Stimulated activated naive B cell treated with anti-CD40 and anti-IgM and Interleukin-4, amounts not matched to agents 10 μg/mL and 1 μg/mL and 100 μg/mL, for 72 hours (primary cell): ENCODE data around the gene GUCY1B1.

Experiments used
- ATAC-seq, 2 donors: fragments of 150-1000 bp; cut with Tn5 transposase; replicated peaks; 2 replicates each; pipeline ENCODE4 v1.10.0; 2021; ENCODE audit warnings: moderate library complexity in 1 of 2
- DNase-seq: peaks from one replicate; pipeline ENCODE4 v3.0.0; 2021
- H3K27ac Mint-ChIP-seq: one replicate; pipeline ENCODE4 v1.8.0; 2022; ENCODE audit warnings: mild to moderate bottlenecking, mixed read lengths
- H3K27me3 Mint-ChIP-seq, 2 donors: one replicate each; pipeline ENCODE4 v1.8.0; 2022; ENCODE audit warnings: mixed read lengths in 2 of 2
- H3K36me3 Mint-ChIP-seq, 2 donors: one replicate each; pipeline ENCODE4 v1.8.0; 2022; ENCODE audit warnings: mixed read lengths in 2 of 2, mild to moderate bottlenecking in 1 of 2
- H3K4me1 Mint-ChIP-seq, 2 donors: one replicate each; pipeline ENCODE4 v1.8.0; 2022; ENCODE audit warnings: mixed read lengths in 2 of 2, mild to moderate bottlenecking in 1 of 2
- H3K4me3 Mint-ChIP-seq, 2 donors: one replicate each; pipeline ENCODE4 v1.8.0; 2022; ENCODE audit warnings: mild to moderate bottlenecking in 2 of 2, mixed read lengths in 2 of 2, moderate library complexity in 1 of 2
- H3K9me3 Mint-ChIP-seq, 2 donors: one replicate each; pipeline ENCODE4 v1.8.0; 2022; ENCODE audit warnings: mixed read lengths in 2 of 2, mild to moderate bottlenecking in 1 of 2

Gene GUCY1B1

DNA sequence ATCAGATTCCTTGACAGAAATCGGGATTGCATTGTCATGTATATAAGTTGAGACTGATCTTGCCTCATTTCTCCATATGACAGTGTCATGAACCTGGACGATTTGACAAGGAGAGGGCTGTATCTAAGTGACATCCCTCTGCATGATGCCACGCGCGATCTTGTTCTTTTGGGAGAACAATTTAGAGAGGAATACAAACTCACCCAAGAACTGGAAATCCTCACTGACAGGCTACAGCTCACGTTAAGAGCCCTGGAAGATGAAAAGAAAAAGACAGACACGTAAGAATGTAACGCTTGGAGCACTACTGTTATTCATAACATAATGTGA, 40.9 kb downstream of the GUCY1B1 start:
- H3K36me3 Mint-ChIP-seq = no peaks in the 10 kb centered on the region
- ATAC-seq (no peak), DNase-seq (no peak)
- no peak overlapping the region for H3K27ac Mint-ChIP-seq
- H3K27me3 Mint-ChIP-seq = no peaks in the 10 kb centered on the region
- H3K9me3 Mint-ChIP-seq = no peaks in the 10 kb centered on the region
- H3K4me3 Mint-ChIP-seq = no peak overlapping the region
- no peaks in the 10 kb centered on the region for H3K4me1 Mint-ChIP-seq

- DNase-seq (no peak), ATAC-seq (no peak)
- Mint-ChIP-seq H3K27me3 (no peaks in the 10 kb centered on the region), H3K36me3 (no peaks in the 10 kb centered on the region), H3K27ac (no peak overlapping the region), H3K9me3 (no peaks in the 10 kb centered on the region), H3K4me1 (no peaks in the 10 kb centered on the region), H3K4me3 (no peak overlapping the region)
Observed at GRCh38 chr4:155800685-155801343, 42.0 kb downstream of the GUCY1B1 start.

DNA sequence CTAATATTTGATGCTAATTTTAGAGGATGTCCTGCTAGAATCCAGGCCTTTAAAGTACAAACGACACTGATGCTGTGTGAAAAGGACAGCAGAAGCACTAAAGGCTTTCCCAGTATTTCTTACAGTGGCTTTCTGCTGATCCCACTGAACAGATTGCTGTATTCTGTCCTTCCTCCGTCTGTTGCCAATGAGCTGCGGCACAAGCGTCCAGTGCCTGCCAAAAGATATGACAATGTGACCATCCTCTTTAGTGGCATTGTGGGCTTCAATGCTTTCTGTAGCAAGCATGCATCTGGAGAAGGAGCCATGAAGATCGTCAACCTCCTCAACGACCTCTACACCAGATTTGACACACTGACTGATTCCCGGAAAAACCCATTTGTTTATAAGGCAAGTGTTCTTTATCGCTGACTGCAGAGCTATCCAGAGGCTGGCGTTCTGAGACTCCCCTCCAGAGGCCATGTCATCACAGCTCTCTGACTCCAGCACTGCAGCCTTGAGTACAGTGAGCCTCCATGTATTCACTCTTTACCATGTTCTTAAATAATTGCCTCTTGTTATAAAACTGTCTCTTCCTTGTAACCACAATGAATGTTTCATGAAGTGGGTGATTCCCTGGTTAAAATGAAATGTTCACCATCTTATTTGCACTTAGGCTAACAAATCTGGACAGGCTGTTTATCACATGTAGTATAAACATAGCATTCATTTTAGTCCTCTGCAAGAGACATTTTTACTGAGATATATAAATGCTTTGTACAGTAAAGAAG, 43.6 kb downstream of the GUCY1B1 start:
- DNase-seq (no peak), ATAC-seq (no peak)
- no peak overlapping the region for H3K4me3 Mint-ChIP-seq
- H3K4me1 Mint-ChIP-seq = no peaks in the 10 kb centered on the region
- H3K36me3 Mint-ChIP-seq = no peaks in the 10 kb centered on the region
- no peaks in the 10 kb centered on the region for H3K9me3 Mint-ChIP-seq
- H3K27ac Mint-ChIP-seq = no peak overlapping the region
- no peaks in the 10 kb centered on the region for H3K27me3 Mint-ChIP-seq

DNA sequence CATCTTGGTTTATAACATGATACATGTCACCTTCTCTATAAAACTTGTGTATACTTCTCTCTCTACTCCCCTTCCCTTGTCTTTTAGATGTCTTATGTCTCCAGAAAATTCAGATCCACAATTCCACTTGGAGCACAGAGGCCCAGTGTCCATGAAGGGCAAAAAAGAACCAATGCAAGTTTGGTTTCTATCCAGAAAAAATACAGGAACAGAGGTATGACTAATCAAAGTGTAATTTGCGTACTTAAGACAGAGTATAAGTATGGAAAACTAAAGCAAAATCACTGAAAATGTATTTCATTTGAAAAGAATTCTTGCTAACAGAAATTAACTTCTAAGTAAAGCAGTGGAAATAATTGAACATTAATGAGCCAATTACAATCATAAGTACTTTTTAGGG, 46.2 kb downstream of the GUCY1B1 start:
- ATAC-seq = no peak
- no peak for DNase-seq
- H3K27ac Mint-ChIP-seq = no peak overlapping the region
- no peak overlapping the region for H3K4me3 Mint-ChIP-seq
- H3K27me3 Mint-ChIP-seq = no peaks in the 10 kb centered on the region
- no peaks in the 10 kb centered on the region for H3K36me3 Mint-ChIP-seq
- no peaks in the 10 kb centered on the region for H3K4me1 Mint-ChIP-seq
- H3K9me3 Mint-ChIP-seq = no peaks in the 10 kb centered on the region

- H3K27ac Mint-ChIP-seq = no peak overlapping the region
- H3K9me3 Mint-ChIP-seq = peaks cover 0 to 1% of the 10 kb centered on the region in 2 donors
- H3K27me3 Mint-ChIP-seq = no peaks in the 10 kb centered on the region
- no peak overlapping the region for H3K4me3 Mint-ChIP-seq
- H3K4me1 Mint-ChIP-seq = no peaks in the 10 kb centered on the region
- ATAC-seq (no peak), DNase-seq (no peak)
- no peaks in the 10 kb centered on the region for H3K36me3 Mint-ChIP-seq
Observed at GRCh38 chr4:155807021-155807420, 48.2 kb downstream of the GUCY1B1 start.

- Mint-ChIP-seq H3K27ac (no peak overlapping the region), H3K36me3 (no peaks in the 10 kb centered on the region), H3K4me3 (no peak overlapping the region), H3K9me3 (peaks cover 0 to 1% of the 10 kb centered on the region in 2 donors), H3K4me1 (no peaks in the 10 kb centered on the region), H3K27me3 (peaks cover 0 to 3% of the 10 kb centered on the region in 2 donors)
- peak; percentile 94 to 97 for ATAC-seq
- peak; percentile 22 for DNase-seq
Observed at GRCh38 chr4:155809835-155810234, 51.0 kb downstream of the GUCY1B1 start.

GRCh38 chr4:155811083-155811482, 52.3 kb downstream of the GUCY1B1 start:
- Mint-ChIP-seq H3K27ac (no peak overlapping the region), H3K27me3 (peaks cover 3 to 9% of the 10 kb centered on the region in 2 donors), H3K9me3 (peaks cover 0 to 1% of the 10 kb centered on the region in 2 donors), H3K4me3 (no peak overlapping the region), H3K36me3 (no peaks in the 10 kb centered on the region), H3K4me1 (no peaks in the 10 kb centered on the region)
- DNase-seq = no peak
- no peak for ATAC-seq

GRCh38 chr4:155818639-155819038, 59.8 kb downstream of the GUCY1B1 start:
- Mint-ChIP-seq H3K27me3 (peaks cover 13 to 30% of the 10 kb centered on the region in 2 donors), H3K4me1 (no peaks in the 10 kb centered on the region), H3K4me3 (no peak overlapping the region), H3K36me3 (no peaks in the 10 kb centered on the region), H3K27ac (no peak overlapping the region), H3K9me3 (no peaks in the 10 kb centered on the region)
- no peak for ATAC-seq
- DNase-seq = no peak

GRCh38 chr4:155819066-155819465, 60.2 kb downstream of the GUCY1B1 start:
- H3K27me3 Mint-ChIP-seq = peaks cover 13 to 30% of the 10 kb centered on the region in 2 donors
- ATAC-seq (no peak), DNase-seq (no peak)
- H3K36me3 Mint-ChIP-seq = no peaks in the 10 kb centered on the region
- H3K9me3 Mint-ChIP-seq = no peaks in the 10 kb centered on the region
- no peaks in the 10 kb centered on the region for H3K4me1 Mint-ChIP-seq
- H3K4me3 Mint-ChIP-seq = no peak overlapping the region
- no peak overlapping the region for H3K27ac Mint-ChIP-seq

DNA sequence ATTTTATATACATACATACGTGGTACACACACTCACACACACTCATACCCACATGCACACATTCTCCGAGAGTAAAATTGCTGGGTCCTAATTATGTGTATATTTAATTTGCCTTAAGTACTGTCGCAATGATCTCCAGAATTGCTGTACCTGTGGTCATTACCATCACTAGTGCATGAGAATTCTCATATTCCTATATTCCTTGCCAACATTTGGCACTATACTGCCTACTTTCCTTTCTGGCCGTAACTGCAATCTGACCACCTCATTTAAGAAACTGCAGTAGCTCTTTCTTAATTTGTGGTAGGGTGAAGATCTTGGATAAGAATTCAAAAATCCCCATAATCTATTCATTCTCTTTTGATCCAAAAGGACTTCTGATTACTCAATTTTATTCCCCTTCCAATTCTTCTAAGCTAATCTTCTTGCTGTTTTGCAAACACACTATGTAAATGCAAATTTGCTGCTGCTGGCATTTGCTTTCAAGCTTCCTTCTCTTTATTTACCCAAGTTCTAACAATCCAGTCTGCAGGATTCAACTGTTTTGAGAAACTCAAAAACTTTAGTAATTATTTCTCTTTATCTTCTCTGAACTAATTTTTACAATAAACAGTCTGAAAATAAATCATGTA, 62.2 kb downstream of the GUCY1B1 start:
- H3K9me3 Mint-ChIP-seq = no peaks in the 10 kb centered on the region

DNA sequence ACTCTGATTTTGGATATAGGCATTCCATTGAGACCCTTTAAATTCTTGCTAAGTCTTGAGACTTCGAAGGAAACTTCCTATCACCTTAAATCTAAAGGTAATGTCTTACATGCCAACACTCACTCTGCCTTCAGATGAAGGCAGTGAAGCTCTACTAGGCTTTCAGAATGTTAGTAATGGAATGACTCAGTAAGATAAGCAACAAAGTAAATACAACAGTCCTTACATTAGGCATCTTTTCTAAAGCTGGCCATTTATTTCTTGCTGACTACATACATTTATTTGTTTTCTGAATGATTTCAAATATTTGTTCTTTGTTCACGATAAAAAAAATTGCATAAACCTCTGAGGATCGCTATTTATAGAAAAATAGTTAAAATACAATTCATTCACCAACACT, 63.8 kb downstream of the GUCY1B1 start:
- ATAC-seq = no peak
- peaks cover 14 to 26% of the 10 kb centered on the region in 2 donors for H3K27me3 Mint-ChIP-seq
- no peak for DNase-seq
- H3K4me1 Mint-ChIP-seq = no peaks in the 10 kb centered on the region
- no peaks in the 10 kb centered on the region for H3K9me3 Mint-ChIP-seq
- H3K4me3 Mint-ChIP-seq = no peak overlapping the region
- H3K27ac Mint-ChIP-seq = no peak overlapping the region
- H3K36me3 Mint-ChIP-seq = no peaks in the 10 kb centered on the region

More for the DNA sequence above, 62.2 kb downstream of the GUCY1B1 start:
- H3K4me3 Mint-ChIP-seq = no peak overlapping the region
- ATAC-seq = no peak
- H3K36me3 Mint-ChIP-seq = no peaks in the 10 kb centered on the region
- no peak overlapping the region for H3K27ac Mint-ChIP-seq
- H3K27me3 Mint-ChIP-seq = peaks cover 19 to 32% of the 10 kb centered on the region in 2 donors
- no peaks in the 10 kb centered on the region for H3K4me1 Mint-ChIP-seq
- no peak for DNase-seq

DNA sequence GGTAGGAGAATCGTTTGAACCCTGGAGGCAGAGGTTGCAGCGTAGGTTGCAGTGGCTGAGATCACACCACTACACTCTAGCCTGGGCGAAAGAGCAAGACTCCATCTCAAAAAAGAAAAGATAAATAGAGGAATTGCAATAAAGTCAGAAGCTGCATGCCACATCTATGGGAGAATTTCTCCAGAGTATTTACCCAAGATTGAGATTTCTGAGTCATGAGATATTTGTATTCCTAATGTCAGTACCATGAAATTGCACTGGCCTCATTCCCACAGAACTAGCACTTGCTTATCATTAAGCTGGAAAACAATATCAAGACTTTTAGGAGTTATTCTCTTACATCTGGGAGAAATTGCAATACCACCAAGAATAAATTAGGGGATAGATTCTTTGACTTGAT, 69.8 kb downstream of the GUCY1B1 start:
- H3K27me3 Mint-ChIP-seq = peaks cover 6 to 19% of the 10 kb centered on the region in 2 donors
- ATAC-seq (no peak), DNase-seq (no peak)
- no peaks in the 10 kb centered on the region for H3K9me3 Mint-ChIP-seq
- H3K36me3 Mint-ChIP-seq = no peaks in the 10 kb centered on the region
- no peak overlapping the region for H3K27ac Mint-ChIP-seq
- no peaks in the 10 kb centered on the region for H3K4me1 Mint-ChIP-seq
- H3K4me3 Mint-ChIP-seq = no peak overlapping the region

GRCh38 chr4:155832664-155833063, 73.8 kb downstream of the GUCY1B1 start:
- DNase-seq (no peak), ATAC-seq (no peak)
- no peak overlapping the region for H3K4me3 Mint-ChIP-seq
- H3K36me3 Mint-ChIP-seq = no peaks in the 10 kb centered on the region
- H3K4me1 Mint-ChIP-seq = no peaks in the 10 kb centered on the region
- H3K9me3 Mint-ChIP-seq = peaks cover 2 to 3% of the 10 kb centered on the region in 2 donors
- H3K27ac Mint-ChIP-seq = no peak overlapping the region
- peaks cover 0 to 12% of the 10 kb centered on the region in 2 donors for H3K27me3 Mint-ChIP-seq

GRCh38 chr4:155837203-155837796, 78.5 kb downstream of the GUCY1B1 start:
- DNase-seq = no peak
- peaks cover 4 to 12% of the 10 kb centered on the region in 2 donors for H3K27me3 Mint-ChIP-seq
- no peak overlapping the region for H3K4me3 Mint-ChIP-seq
- no peak overlapping the region for H3K27ac Mint-ChIP-seq
- H3K9me3 Mint-ChIP-seq = peaks cover 3 to 4% of the 10 kb centered on the region in 2 donors
- no peaks in the 10 kb centered on the region for H3K4me1 Mint-ChIP-seq
- no peak for ATAC-seq
- H3K36me3 Mint-ChIP-seq = no peaks in the 10 kb centered on the region
